Cardiac muscle cell (in vitro differentiated cells and primary cell): ENCODE results near the gene OR52E6. TPM values are rescaled to one million over a fixed set of nuclear protein-coding genes. Genes with fewer than 3 reads are reported as not detected.

Experiments
- DNase-seq, 2 donors: peaks; one replicate each; pipeline versions ENCODE4 v3.0.0 to v3.0.0-alpha.2; 2010 to 2017; ENCODE audit warnings: low read depth in 1 of 2, low spot score in 1 of 2
- H3K27ac ChIP-seq: fragments of 200-600 bp; sonication (generic); 2 replicates; pipeline ENCODE4 v1.5.1; 2016
- H3K27me3 ChIP-seq: fragments of 200-600 bp; sonication (generic); 2 replicates; pipeline ENCODE4 v1.6.0; 2016; ENCODE audit warnings: control low read depth
- H3K36me3 ChIP-seq: fragments of 200-600 bp; sonication (generic); 2 replicates; pipeline ENCODE4 v1.5.1; 2016; ENCODE audit warnings: control low read depth
- H3K4me1 ChIP-seq: fragments of 200-600 bp; sonication (generic); 2 replicates; pipeline ENCODE4 v1.8.1; 2017; ENCODE audit warnings: low read depth, mild to moderate bottlenecking, mixed run types
- H3K4me3 ChIP-seq: fragments of 200-600 bp; sonication (generic); 2 replicates; pipeline ENCODE4 v1.5.1; 2016; ENCODE audit warnings: mild to moderate bottlenecking
- H3K9me3 ChIP-seq: fragments of 200-600 bp; sonication (generic); 2 replicates; pipeline ENCODE4 v1.5.1; 2017; ENCODE audit warnings: low read depth, mild to moderate bottlenecking, control low read depth
- CTCF ChIP-seq: IDR thresholded peaks from 2 replicates; pipeline ENCODE4 v1.5.1; 2012; ENCODE audit warnings: low read depth, mild to moderate bottlenecking, low read length
- polyA plus RNA-seq: library from polyadenylated mRNA; unstranded; fragments of >200 nt; fragmentation: Nextera tagmentation; extraction: Ambion mirVana; gene quantifications from 2 replicates; pipeline ENCODE4 v1.2.1, GENCODE V29; 2016
- total RNA-seq: library from RNA; depleted of rRNA; stranded (reverse); fragments of >200 nt; gene quantifications from 2 replicates; pipeline ENCODE4 v1.2.3, GENCODE V29; 2016

OR52E6 gene
- total RNA-seq (not detected in 2 replicates), polyA plus RNA-seq (not detected in 2 replicates)

GRCh38 chr11:5841797-5842196, at the start of gene OR52E6:
Gene OR52E6, minus strand, starts transcription at chr11:5841897. Its CDS starts 0 bp downstream, at chr11:5841897.
- H3K36me3 ChIP-seq = no peaks in the 10 kb centered on the region
- no peak within 1 kb of the TSS for H3K4me3 ChIP-seq
- H3K27ac ChIP-seq = no peak within 1 kb of the TSS
- H3K27me3 ChIP-seq = no peaks in the 10 kb centered on the region
- peaks cover 4% of the 10 kb centered on the region for H3K4me1 ChIP-seq
- DNase-seq = no peak
- TF ChIP-seq CTCF = no peak
- no peaks in the 10 kb centered on the region for H3K9me3 ChIP-seq

GRCh38 chr11:5891216-5891800, 49.6 kb upstream of the OR52E6 start:
- Histone ChIP-seq H3K4me1 (no peaks in the 10 kb centered on the region), H3K27me3 (no peaks in the 10 kb centered on the region), H3K36me3 (no peaks in the 10 kb centered on the region), H3K4me3 (no peak overlapping the region), H3K9me3 (no peaks in the 10 kb centered on the region), H3K27ac (no peak overlapping the region)
- TF ChIP-seq CTCF = peak; percentile 39
- DNase-seq = peak in 1 of 2 donors; percentile 15

- TF ChIP-seq CTCF = no peak
- DNase-seq = no peak
- H3K36me3 ChIP-seq = no peaks in the 10 kb centered on the region
- no peaks in the 10 kb centered on the region for H3K9me3 ChIP-seq
- no peaks in the 10 kb centered on the region for H3K27me3 ChIP-seq
- no peaks in the 10 kb centered on the region for H3K4me1 ChIP-seq
- H3K27ac ChIP-seq = no peak overlapping the region
- no peak overlapping the region for H3K4me3 ChIP-seq
Observed at GRCh38 chr11:5887661-5888060, 46.0 kb upstream of the OR52E6 start.

- Histone ChIP-seq H3K27me3 (no peaks in the 10 kb centered on the region), H3K9me3 (no peaks in the 10 kb centered on the region), H3K27ac (no peak overlapping the region), H3K4me1 (no peaks in the 10 kb centered on the region), H3K4me3 (no peak overlapping the region), H3K36me3 (no peaks in the 10 kb centered on the region)
- no peak for TF ChIP-seq CTCF
- no peak for DNase-seq
Observed at GRCh38 chr11:5887172-5887571, 45.5 kb upstream of the OR52E6 start.

GRCh38 chr11:5881756-5882155, 40.1 kb upstream of the OR52E6 start:
- TF ChIP-seq CTCF = no peak
- no peak overlapping the region for H3K27ac ChIP-seq
- no peaks in the 10 kb centered on the region for H3K9me3 ChIP-seq
- no peaks in the 10 kb centered on the region for H3K27me3 ChIP-seq
- H3K36me3 ChIP-seq = no peaks in the 10 kb centered on the region
- H3K4me3 ChIP-seq = no peak overlapping the region
- H3K4me1 ChIP-seq = no peaks in the 10 kb centered on the region
- no peak for DNase-seq
